HepG2 (cell line): ENCODE data around the gene VEGFC. TPM values are rescaled to one million over a fixed set of nuclear protein-coding genes. Genes with fewer than 3 reads are reported as not detected.

Experiments used
- ATAC-seq: fragments of 200-7000 bp; cut with Tn5 transposase; 3 replicates; pipeline ENCODE4 v1.9.1; 2020; ENCODE audit warnings: mild to moderate bottlenecking, moderate library complexity
- BruUV-seq: library from RNA; stranded (reverse); fragments of 400-500 nt; replicated peaks from 2 replicates; lab custom pipeline; 2021; lab: Mats Ljungman, UMichigan
- CTCF ChIA-PET: fragments of 300-600 bp; formaldehyde crosslinking; extraction: SDS; loops from one replicate; lab custom pipeline; 2021; ENCODE audit warnings: low total read pairs, inconsistent platforms, low intra/inter-chr PET ratio; lab: Yijun Ruan, JAX
- POLR2A ChIA-PET: fragments of 350-600 bp; sonication (Branson Sonifier 250); formaldehyde crosslinking; loops from one replicate; lab custom pipeline; 2020; ENCODE audit warnings: antibody characterized with exemption, inconsistent platforms; lab: Yijun Ruan, JAX
- DNase-seq: peaks from one replicate; pipeline ENCODE4 v3.0.0-alpha.2; 2015; ENCODE audit warnings: low spot score
- FAIRE-seq: peaks from 3 replicates; lab custom pipeline; 2011; peaks lifted over from hg19 to GRCh38; lab: Jason Lieb, UNC
- H2AFZ ChIP-seq: one replicate; pipeline ENCODE4 v1.6.1; 2011; ENCODE audit warnings: low read length, inconsistent platforms
- H3K27ac ChIP-seq: fragments of 300-600 bp; 3 replicates; pipeline ENCODE4 v1.8.0; 2011; ENCODE audit warnings: mixed run types, mild to moderate bottlenecking, mixed read lengths, low read length, inconsistent platforms; ENCODE audit not compliant: insufficient read depth; ENCODE audit errors: extremely low read length
- H3K27me3 ChIP-seq, 2 experiments: fragments of 200-600 bp in 1 of 2; 2 replicates in 1 of 2; 3 replicates in 1 of 2; pipeline versions ENCODE4 v1.6.0 to v1.8.0; 2011; ENCODE audit warnings: low read length in 2 of 2, mild to moderate bottlenecking in 2 of 2, moderate library complexity in 2 of 2, inconsistent platforms in 1 of 2; ENCODE audit not compliant: insufficient read depth in 2 of 2, control insufficient read depth in 1 of 2
- H3K36me3 ChIP-seq, 2 experiments: fragments of 200-600 bp in 1 of 2; replicated peaks in 1 of 2; 2 replicates in 1 of 2; 3 replicates in 1 of 2; pipeline versions ENCODE4 v1.5.1 to v1.8.0; 2011; ENCODE audit warnings: low read length in 2 of 2, inconsistent platforms in 1 of 2; ENCODE audit not compliant: insufficient read depth in 2 of 2, control insufficient read depth in 1 of 2
- H3K4me1 ChIP-seq: 2 replicates; pipeline ENCODE4 v1.5.1; 2012; ENCODE audit warnings: low read length, inconsistent platforms; ENCODE audit not compliant: insufficient read depth
- H3K4me2 ChIP-seq: 2 replicates; pipeline ENCODE4 v1.6.0; 2011; ENCODE audit warnings: low read depth, low read length, inconsistent platforms
- H3K4me3 ChIP-seq, 3 experiments: fragments of 200-600 bp in 1 of 3; sonication (generic), shearing (Covaris generic) in 1 of 3; replicated peaks in 1 of 3; 2 replicates each; pipeline ENCODE4 v1.5.1; 2011 to 2016; ENCODE audit warnings: low read length in 3 of 3, inconsistent platforms in 2 of 3, low read depth in 2 of 3, mild to moderate bottlenecking in 2 of 3, control low read depth in 1 of 3, mixed read lengths in 1 of 3; ENCODE audit not compliant: insufficient read depth in 1 of 3
- H3K79me2 ChIP-seq: one replicate; pipeline ENCODE4 v1.6.1; 2011; ENCODE audit warnings: low read length, inconsistent platforms; ENCODE audit not compliant: insufficient read depth
- H3K9ac ChIP-seq: 2 replicates; pipeline ENCODE4 v1.6.0; 2011; ENCODE audit warnings: mild to moderate bottlenecking, low read depth, low read length, inconsistent platforms; ENCODE audit not compliant: insufficient read depth
- H3K9me3 ChIP-seq: 2 replicates; pipeline ENCODE4 v1.5.1; 2012; ENCODE audit warnings: mild to moderate bottlenecking, low read length
- H4K20me1 ChIP-seq: 2 replicates; pipeline ENCODE4 v1.6.0; 2011; ENCODE audit warnings: inconsistent platforms, mild to moderate bottlenecking, low read length, moderate library complexity; ENCODE audit not compliant: insufficient read depth
- AKAP8 ChIP-seq: sonication (generic); formaldehyde crosslinking; IDR thresholded peaks from 2 replicates; pipeline ENCODE4 v1.5.1; 2020; ENCODE audit warnings: mild to moderate bottlenecking, missing genetic modification reagents
- ARID2 ChIP-seq: sonication (generic); formaldehyde crosslinking; IDR thresholded peaks from 2 replicates; pipeline ENCODE4 v1.8.1; 2022; ENCODE audit warnings: mild to moderate bottlenecking, missing genetic modification reagents, borderline replicate concordance
- SIN3B ChIP-seq: fragments of 150-350 bp; IDR thresholded peaks from 2 replicates; pipeline ENCODE4 v1.6.1; 2014; ENCODE audit warnings: low read length
- TCF7L2 ChIP-seq: IDR thresholded peaks from 2 replicates; pipeline ENCODE4 v1.6.1; 2011; ENCODE audit warnings: mild to moderate bottlenecking, low read depth, low read length, moderate library complexity
- ZFP37 ChIP-seq: sonication (generic); formaldehyde crosslinking; IDR thresholded peaks from 2 replicates; pipeline ENCODE4 v1.4.0; 2020; ENCODE audit warnings: missing genetic modification reagents, borderline replicate concordance
- ZNF333 ChIP-seq: sonication (generic); formaldehyde crosslinking; IDR thresholded peaks from 2 replicates; pipeline ENCODE4 v1.4.0; 2020; ENCODE audit warnings: mild to moderate bottlenecking, missing genetic modification reagents, borderline replicate concordance
- WGBS: methylation state at CpG from one replicate; pipeline ENCODE4 v1.1.6; 2017; ENCODE audit warnings: low lambda C conversion rate; 5-methylcytosine and 5-hydroxymethylcytosine counted together
- in situ Hi-C: cut with HindIII; loops from 2 replicates; pipeline ENCODE4 v1.10.0; 2017; ENCODE audit warnings: low pct_unique_long_range_greater_than_20kb; ENCODE audit not compliant: extremely low pct_ligation_motif_present
- intact Hi-C: fragments of 100-400 bp; cut with micrococcal nuclease; formaldehyde crosslinking; loops from one replicate; pipeline ENCODE4 v1.10.0; 2022; ENCODE audit not compliant: unreplicated experiment
- polyA plus RNA-seq, 8 experiments: library from polyadenylated mRNA; depleted of rRNA in 3 of 8; stranded (reverse) in 7 of 8; unstranded in 1 of 8; fragments of >200 nt; fragmentation: Illumina TruSeq in 4 of 8; extraction: Trizol in 4 of 8; gene quantifications; 2 replicates each; pipeline versions ENCODE4 v1.2.1 to v1.2.3, GENCODE V29; 2011 to 2016; ENCODE audit warnings: low read depth in 4 of 8, missing spikeins in 1 of 8, mixed read lengths in 1 of 8; ENCODE audit not compliant: insufficient read depth in 1 of 8
- total RNA-seq, 5 experiments: library from RNA; depleted of rRNA; stranded (reverse); fragments of >200 nt; fragmentation: Illumina TruSeq; extraction: Trizol; gene quantifications; 2 replicates each; pipeline ENCODE4 v1.2.3, GENCODE V29; 2016; ENCODE audit warnings: low read depth in 1 of 5
- TF ChIP-seq, protein P1 (sequence below): sonication (generic); formaldehyde crosslinking; IDR thresholded peaks from 2 replicates; pipeline ENCODE4 v1.5.0; 2020; ENCODE audit warnings: mild to moderate bottlenecking, missing genetic modification reagents, moderate library complexity
- TF ChIP-seq, protein P2 (sequence below): sonication (generic); formaldehyde crosslinking; IDR thresholded peaks from 2 replicates; pipeline ENCODE4 v1.5.0; 2020; ENCODE audit warnings: mild to moderate bottlenecking, missing genetic modification reagents, borderline replicate concordance
- TF ChIP-seq, protein P3 (sequence below): IDR thresholded peaks from 2 replicates; pipeline ENCODE4 v1.6.1; 2012; ENCODE audit warnings: low read length, improper control_type of control experiment
- TF ChIP-seq, protein P4 (sequence below): sonication (generic); formaldehyde crosslinking; IDR thresholded peaks from 2 replicates; pipeline ENCODE4 v1.4.0; 2020; ENCODE audit warnings: missing genetic modification reagents
- TF ChIP-seq, protein P5 (sequence below): sonication (generic); formaldehyde crosslinking; IDR thresholded peaks from 2 replicates; pipeline ENCODE4 v1.5.0; 2020; ENCODE audit warnings: mild to moderate bottlenecking, missing genetic modification reagents

VEGFC gene
- total and polyA plus RNA-seq, 2 of the 13 experiments (the other 11 are each of a cell fraction or from before 2014, with no cell fraction given): not detected

DNA sequence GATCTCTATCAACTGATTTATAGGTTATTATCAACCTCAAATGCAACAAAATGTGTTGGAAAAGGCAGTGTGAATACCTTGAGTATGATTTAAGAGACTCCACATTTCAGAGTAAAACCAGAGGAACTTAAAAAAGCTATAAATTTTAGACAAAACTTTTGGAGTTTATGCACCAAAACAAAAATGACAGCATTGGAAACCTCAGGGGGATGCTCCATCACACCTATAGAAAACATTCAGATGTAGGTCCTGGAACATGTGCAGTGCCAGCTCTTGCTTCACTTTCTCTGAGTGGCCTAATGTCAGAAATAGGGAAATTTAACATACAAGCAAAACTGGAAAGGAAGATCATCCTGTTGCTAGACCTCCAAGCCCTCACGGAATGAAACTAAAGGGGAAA lies 5.8 kb upstream of the VEGFC start:
- CTCF ChIA-PET: no interaction called here
- H2AFZ ChIP-seq: no peak overlapping the region
- no peak overlapping the region for H3K9ac ChIP-seq
- no peak for DNase-seq
- intact Hi-C loops (no loop called here), in situ Hi-C loops (no loop called here)
- H3K9me3 ChIP-seq: no peaks in the 10 kb centered on the region
- 0% methylated on average over 1 of the region's 1 CpG for WGBS
- no peaks in the 10 kb centered on the region for H3K4me1 ChIP-seq
- H3K27ac ChIP-seq: no peak overlapping the region
- no peak overlapping the region for H3K4me2 ChIP-seq
- no peak overlapping the region for H3K4me3 ChIP-seq
- no TSS peak for BruUV-seq
- H3K36me3 ChIP-seq: no peaks in the 10 kb centered on the region
- no peak for FAIRE-seq
- no peaks in the 10 kb centered on the region for H4K20me1 ChIP-seq
- POLR2A ChIA-PET: no interaction called here
- no peaks in the 10 kb centered on the region for H3K79me2 ChIP-seq
- H3K27me3 ChIP-seq: peaks cover 0 to 3% of the 10 kb centered on the region in 2 experiments; a peak in 3 of 5 replicates
- ATAC-seq: no peak
- TF ChIP-seq, protein P1, sequence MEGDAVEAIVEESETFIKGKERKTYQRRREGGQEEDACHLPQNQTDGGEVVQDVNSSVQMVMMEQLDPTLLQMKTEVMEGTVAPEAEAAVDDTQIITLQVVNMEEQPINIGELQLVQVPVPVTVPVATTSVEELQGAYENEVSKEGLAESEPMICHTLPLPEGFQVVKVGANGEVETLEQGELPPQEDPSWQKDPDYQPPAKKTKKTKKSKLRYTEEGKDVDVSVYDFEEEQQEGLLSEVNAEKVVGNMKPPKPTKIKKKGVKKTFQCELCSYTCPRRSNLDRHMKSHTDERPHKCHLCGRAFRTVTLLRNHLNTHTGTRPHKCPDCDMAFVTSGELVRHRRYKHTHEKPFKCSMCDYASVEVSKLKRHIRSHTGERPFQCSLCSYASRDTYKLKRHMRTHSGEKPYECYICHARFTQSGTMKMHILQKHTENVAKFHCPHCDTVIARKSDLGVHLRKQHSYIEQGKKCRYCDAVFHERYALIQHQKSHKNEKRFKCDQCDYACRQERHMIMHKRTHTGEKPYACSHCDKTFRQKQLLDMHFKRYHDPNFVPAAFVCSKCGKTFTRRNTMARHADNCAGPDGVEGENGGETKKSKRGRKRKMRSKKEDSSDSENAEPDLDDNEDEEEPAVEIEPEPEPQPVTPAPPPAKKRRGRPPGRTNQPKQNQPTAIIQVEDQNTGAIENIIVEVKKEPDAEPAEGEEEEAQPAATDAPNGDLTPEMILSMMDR: no peak
- no peak for TF ChIP-seq ZFP37 (CRISPR knock-in tag)
- TF ChIP-seq ARID2: no peak
- TF ChIP-seq, protein P2, sequence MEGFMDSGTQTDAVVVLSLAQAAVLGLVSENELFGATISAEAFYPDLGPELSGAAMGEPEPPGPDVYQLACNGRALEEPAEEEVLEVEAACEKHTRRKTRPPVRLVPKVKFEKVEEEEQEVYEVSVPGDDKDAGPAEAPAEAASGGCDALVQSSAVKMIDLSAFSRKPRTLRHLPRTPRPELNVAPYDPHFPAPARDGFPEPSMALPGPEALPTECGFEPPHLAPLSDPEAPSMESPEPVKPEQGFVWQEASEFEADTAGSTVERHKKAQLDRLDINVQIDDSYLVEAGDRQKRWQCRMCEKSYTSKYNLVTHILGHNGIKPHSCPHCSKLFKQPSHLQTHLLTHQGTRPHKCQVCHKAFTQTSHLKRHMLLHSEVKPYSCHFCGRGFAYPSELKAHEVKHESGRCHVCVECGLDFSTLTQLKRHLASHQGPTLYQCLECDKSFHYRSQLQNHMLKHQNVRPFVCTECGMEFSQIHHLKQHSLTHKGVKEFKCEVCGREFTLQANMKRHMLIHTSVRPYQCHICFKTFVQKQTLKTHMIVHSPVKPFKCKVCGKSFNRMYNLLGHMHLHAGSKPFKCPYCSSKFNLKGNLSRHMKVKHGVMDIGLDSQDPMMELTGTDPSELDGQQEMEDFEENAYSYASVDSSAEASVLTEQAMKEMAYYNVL: no peak
- no peak for TF ChIP-seq TCF7L2
- TF ChIP-seq AKAP8 (CRISPR knock-in tag): no peak
- TF ChIP-seq, protein P3, sequence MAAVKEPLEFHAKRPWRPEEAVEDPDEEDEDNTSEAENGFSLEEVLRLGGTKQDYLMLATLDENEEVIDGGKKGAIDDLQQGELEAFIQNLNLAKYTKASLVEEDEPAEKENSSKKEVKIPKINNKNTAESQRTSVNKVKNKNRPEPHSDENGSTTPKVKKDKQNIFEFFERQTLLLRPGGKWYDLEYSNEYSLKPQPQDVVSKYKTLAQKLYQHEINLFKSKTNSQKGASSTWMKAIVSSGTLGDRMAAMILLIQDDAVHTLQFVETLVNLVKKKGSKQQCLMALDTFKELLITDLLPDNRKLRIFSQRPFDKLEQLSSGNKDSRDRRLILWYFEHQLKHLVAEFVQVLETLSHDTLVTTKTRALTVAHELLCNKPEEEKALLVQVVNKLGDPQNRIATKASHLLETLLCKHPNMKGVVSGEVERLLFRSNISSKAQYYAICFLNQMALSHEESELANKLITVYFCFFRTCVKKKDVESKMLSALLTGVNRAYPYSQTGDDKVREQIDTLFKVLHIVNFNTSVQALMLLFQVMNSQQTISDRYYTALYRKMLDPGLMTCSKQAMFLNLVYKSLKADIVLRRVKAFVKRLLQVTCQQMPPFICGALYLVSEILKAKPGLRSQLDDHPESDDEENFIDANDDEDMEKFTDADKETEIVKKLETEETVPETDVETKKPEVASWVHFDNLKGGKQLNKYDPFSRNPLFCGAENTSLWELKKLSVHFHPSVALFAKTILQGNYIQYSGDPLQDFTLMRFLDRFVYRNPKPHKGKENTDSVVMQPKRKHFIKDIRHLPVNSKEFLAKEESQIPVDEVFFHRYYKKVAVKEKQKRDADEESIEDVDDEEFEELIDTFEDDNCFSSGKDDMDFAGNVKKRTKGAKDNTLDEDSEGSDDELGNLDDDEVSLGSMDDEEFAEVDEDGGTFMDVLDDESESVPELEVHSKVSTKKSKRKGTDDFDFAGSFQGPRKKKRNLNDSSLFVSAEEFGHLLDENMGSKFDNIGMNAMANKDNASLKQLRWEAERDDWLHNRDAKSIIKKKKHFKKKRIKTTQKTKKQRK: no peak
- TF ChIP-seq, protein P4, sequence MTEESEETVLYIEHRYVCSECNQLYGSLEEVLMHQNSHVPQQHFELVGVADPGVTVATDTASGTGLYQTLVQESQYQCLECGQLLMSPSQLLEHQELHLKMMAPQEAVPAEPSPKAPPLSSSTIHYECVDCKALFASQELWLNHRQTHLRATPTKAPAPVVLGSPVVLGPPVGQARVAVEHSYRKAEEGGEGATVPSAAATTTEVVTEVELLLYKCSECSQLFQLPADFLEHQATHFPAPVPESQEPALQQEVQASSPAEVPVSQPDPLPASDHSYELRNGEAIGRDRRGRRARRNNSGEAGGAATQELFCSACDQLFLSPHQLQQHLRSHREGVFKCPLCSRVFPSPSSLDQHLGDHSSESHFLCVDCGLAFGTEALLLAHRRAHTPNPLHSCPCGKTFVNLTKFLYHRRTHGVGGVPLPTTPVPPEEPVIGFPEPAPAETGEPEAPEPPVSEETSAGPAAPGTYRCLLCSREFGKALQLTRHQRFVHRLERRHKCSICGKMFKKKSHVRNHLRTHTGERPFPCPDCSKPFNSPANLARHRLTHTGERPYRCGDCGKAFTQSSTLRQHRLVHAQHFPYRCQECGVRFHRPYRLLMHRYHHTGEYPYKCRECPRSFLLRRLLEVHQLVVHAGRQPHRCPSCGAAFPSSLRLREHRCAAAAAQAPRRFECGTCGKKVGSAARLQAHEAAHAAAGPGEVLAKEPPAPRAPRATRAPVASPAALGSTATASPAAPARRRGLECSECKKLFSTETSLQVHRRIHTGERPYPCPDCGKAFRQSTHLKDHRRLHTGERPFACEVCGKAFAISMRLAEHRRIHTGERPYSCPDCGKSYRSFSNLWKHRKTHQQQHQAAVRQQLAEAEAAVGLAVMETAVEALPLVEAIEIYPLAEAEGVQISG (CRISPR knock-in tag): no peak
- no peak for TF ChIP-seq SIN3B
- no peak for TF ChIP-seq ZNF333 (CRISPR knock-in tag)
- TF ChIP-seq, protein P5, sequence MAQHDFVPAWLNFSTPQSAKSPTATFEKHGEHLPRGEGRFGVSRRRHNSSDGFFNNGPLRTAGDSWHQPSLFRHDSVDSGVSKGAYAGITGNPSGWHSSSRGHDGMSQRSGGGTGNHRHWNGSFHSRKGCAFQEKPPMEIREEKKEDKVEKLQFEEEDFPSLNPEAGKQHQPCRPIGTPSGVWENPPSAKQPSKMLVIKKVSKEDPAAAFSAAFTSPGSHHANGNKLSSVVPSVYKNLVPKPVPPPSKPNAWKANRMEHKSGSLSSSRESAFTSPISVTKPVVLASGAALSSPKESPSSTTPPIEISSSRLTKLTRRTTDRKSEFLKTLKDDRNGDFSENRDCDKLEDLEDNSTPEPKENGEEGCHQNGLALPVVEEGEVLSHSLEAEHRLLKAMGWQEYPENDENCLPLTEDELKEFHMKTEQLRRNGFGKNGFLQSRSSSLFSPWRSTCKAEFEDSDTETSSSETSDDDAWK: no peak
